22Rv1 (cell line): Measurements from ENCODE around the gene AXDND1.

Experiments
- ZFX ChIP-seq: fragments of 450-650 bp; IDR thresholded peaks from 2 replicates; pipeline ENCODE4 v1.6.1; 2017; ENCODE audit warnings: antibody characterized with exemption, borderline replicate concordance
- TF ChIP-seq, protein P1 (sequence below): fragments of 450-650 bp; IDR thresholded peaks from 2 replicates; pipeline ENCODE4 v1.5.1; 2017; ENCODE audit warnings: mild to moderate bottlenecking

DNA sequence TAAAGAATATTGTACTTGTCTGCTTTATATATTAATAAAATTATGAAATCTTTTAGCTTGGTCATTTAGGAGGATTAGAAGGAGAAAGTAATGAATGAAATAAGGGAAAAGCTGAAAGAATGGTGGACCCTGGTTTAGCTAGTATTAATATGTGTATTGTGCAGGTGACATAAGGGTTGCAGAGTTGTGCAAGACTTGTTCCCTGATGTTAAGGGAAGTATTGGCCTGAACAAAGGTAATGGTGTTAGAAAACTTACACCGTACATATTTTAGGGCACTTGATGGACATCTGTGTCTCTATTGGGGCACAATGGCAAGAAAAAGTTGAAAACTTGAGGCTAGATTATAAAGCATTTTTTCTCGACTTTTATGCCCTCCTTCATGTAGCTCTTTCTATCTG, 39.9 kb upstream of the AXDND1 start:
- TF ChIP-seq, protein P1, sequence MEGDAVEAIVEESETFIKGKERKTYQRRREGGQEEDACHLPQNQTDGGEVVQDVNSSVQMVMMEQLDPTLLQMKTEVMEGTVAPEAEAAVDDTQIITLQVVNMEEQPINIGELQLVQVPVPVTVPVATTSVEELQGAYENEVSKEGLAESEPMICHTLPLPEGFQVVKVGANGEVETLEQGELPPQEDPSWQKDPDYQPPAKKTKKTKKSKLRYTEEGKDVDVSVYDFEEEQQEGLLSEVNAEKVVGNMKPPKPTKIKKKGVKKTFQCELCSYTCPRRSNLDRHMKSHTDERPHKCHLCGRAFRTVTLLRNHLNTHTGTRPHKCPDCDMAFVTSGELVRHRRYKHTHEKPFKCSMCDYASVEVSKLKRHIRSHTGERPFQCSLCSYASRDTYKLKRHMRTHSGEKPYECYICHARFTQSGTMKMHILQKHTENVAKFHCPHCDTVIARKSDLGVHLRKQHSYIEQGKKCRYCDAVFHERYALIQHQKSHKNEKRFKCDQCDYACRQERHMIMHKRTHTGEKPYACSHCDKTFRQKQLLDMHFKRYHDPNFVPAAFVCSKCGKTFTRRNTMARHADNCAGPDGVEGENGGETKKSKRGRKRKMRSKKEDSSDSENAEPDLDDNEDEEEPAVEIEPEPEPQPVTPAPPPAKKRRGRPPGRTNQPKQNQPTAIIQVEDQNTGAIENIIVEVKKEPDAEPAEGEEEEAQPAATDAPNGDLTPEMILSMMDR: no peak
- TF ChIP-seq ZFX: no peak
